Nucleus accumbens (tissue), 56 donors: ENCODE data around the gene SYTL3.

Experiments used
- DNase-seq, 56 donors: peaks; one replicate each; lab custom pipeline; 2025; lab: John Stamatoyannopoulos, UW

Gene SYTL3

GRCh38 chr6:158807515-158808441 lies 157.9 kb downstream of the SYTL3 start:
- no peak for DNase-seq

DNA sequence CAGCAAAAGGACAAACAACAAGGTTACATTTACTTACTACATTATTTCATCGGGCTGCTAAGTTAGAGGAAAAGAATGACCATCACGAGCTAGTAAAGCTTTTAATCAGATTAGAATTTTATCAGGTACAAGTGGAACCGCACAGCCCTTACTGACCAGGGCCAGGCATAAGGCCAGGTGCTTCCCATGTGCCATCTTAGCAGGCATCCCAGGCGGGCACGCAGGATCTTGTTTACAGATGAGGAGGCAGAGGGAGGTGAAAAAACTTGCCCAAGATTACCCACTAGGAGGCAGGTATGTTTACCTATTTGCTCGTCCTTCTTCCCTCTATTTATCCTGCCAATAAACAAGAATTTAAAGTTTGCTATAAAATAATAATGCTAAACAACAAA lies 158.6 kb downstream of the SYTL3 start:
- DNase-seq, result no peak

DNA sequence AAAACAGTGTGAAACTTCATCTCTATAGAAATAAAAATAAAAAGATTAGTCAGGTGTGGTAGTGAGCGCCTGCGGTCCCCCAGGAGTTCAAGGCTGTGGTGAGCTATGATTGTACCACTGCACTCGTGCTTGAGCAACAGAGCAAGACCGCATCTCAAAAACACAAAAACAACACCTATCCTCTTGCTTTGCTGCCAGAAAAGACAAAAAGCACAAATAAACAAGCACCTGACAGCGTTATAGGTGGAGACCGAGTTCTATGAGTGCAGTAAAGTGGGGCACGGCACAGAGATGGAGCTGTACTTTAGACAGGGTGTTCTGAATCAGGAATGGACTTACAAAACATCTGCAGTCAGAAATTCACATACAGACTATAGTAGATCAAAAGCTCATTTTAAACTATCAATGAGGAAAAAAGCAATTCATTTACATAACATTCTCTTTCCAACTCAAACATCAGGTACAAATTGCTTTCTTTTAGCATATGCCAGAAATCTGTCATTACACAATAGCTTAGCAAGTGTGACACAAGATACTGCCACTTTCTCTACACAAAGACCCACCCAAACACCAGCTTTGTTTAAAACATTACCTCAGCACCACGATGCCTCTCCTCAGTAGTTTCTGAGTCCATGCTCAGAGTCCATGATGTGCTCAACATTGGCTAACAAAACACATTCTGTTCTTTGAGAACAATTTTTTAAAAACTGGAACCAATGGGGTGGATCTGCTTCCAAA lies 159.3 kb downstream of the SYTL3 start:
- no peak for DNase-seq

GRCh38 chr6:158810155-158811095 lies 160.6 kb downstream of the SYTL3 start:
- DNase-seq, result no peak

DNA sequence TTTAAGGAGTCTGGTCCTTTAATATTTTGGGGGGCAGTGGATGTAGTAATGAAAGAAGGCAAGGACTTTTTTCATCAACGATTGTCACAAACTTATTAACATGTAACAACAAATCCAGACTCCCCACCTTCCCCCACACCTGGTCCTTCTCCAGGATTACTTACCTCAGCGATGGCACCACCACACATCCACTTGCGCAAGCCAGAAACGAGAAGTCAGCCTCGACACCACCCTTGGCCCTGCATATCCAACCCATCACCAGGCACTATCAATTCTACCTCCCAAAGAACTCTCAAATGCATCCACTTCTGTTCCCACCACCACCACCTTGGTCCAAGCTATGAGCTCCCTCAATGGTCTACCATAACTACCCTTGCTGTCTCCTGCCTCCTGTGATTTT lies 162.8 kb downstream of the SYTL3 start:
- no peak for DNase-seq

- DNase-seq, result no peak
Observed at GRCh38 chr6:158813032-158813431, 163.2 kb downstream of the SYTL3 start.
